CD4-positive, alpha-beta memory T cell (primary cell): ENCODE measurements around the gene ADAMTSL1. TPM values are rescaled to one million over a fixed set of nuclear protein-coding genes. Genes with fewer than 3 reads are reported as not detected.

Experiments
- CTCF ChIA-PET: fragments of 350-600 bp; sonication (Branson Sonifier 250); formaldehyde crosslinking; loops from one replicate; lab custom pipeline; 2021; ENCODE audit warnings: inconsistent platforms; ENCODE audit not compliant: partially characterized antibody; lab: Charles Lee
- POLR2A ChIA-PET: fragments of 350-600 bp; sonication (Branson Sonifier 250); formaldehyde crosslinking; loops from one replicate; lab custom pipeline; 2021; ENCODE audit not compliant: partially characterized antibody; lab: Charles Lee
- DNase-seq, 5 donors: peaks; one replicate each; pipeline versions ENCODE4 v3.0.0 to v3.0.0-alpha.2; 2020 to 2022; ENCODE audit warnings: mixed read lengths in 1 of 5
- H3K27ac ChIP-seq: one replicate; pipeline ENCODE4 v1.7.0; 2013; ENCODE audit warnings: low read depth, low read length
- H3K27me3 ChIP-seq: 2 replicates; pipeline ENCODE4 v1.7.0; 2013; ENCODE audit warnings: mild to moderate bottlenecking, low read length, moderate library complexity; ENCODE audit not compliant: insufficient read depth
- H3K36me3 ChIP-seq: 2 replicates; pipeline ENCODE4 v1.7.0; 2013; ENCODE audit warnings: mild to moderate bottlenecking, low read length, moderate library complexity; ENCODE audit not compliant: insufficient read depth
- H3K4me1 ChIP-seq: 2 replicates; pipeline ENCODE4 v1.7.0; 2013; ENCODE audit warnings: mild to moderate bottlenecking, low read length, moderate library complexity; ENCODE audit not compliant: insufficient read depth
- H3K4me3 ChIP-seq, 2 donors: one replicate each; pipeline ENCODE4 v1.7.0; 2013; ENCODE audit warnings: low read length in 2 of 2, mild to moderate bottlenecking in 1 of 2
- H3K9me3 ChIP-seq, 2 donors: one replicate each; pipeline ENCODE4 v1.7.0; 2013; ENCODE audit warnings: low read length in 2 of 2, control low read depth in 1 of 2; ENCODE audit not compliant: control insufficient read depth in 1 of 2
- H3K27ac Mint-ChIP-seq, 7 donors: one replicate each; pipeline ENCODE4 v1.8.0; 2020 to 2021; ENCODE audit warnings: mixed read lengths in 7 of 7, mild to moderate bottlenecking in 6 of 7, inconsistent platforms in 3 of 7, moderate library complexity in 3 of 7
- H3K27me3 Mint-ChIP-seq, 2 donors: one replicate each; pipeline ENCODE4 v1.8.0; 2020 to 2021; ENCODE audit warnings: mixed read lengths in 2 of 2
- H3K36me3 Mint-ChIP-seq, 2 donors: one replicate each; pipeline ENCODE4 v1.8.0; 2020 to 2021; ENCODE audit warnings: mixed read lengths in 2 of 2, inconsistent platforms in 1 of 2, mild to moderate bottlenecking in 1 of 2
- H3K4me1 Mint-ChIP-seq, 4 donors: one replicate each; pipeline ENCODE4 v1.8.0; 2020 to 2021; ENCODE audit warnings: mixed read lengths in 4 of 4, mild to moderate bottlenecking in 1 of 4
- H3K4me3 Mint-ChIP-seq, 8 donors: one replicate each; pipeline ENCODE4 v1.8.0; 2020 to 2021; ENCODE audit warnings: mixed read lengths in 8 of 8, mild to moderate bottlenecking in 7 of 8, moderate library complexity in 6 of 8, inconsistent platforms in 3 of 8
- H3K9me3 Mint-ChIP-seq, 8 donors: one replicate each; pipeline ENCODE4 v1.8.0; 2020 to 2021; ENCODE audit warnings: mixed read lengths in 8 of 8, mild to moderate bottlenecking in 5 of 8, inconsistent platforms in 3 of 8, moderate library complexity in 1 of 8
- intact Hi-C: fragments of 100-400 bp; cut with micrococcal nuclease; formaldehyde crosslinking; loops from one replicate; pipeline ENCODE4 v1.15.1; 2023
- polyA plus RNA-seq, 2 donors: library from polyadenylated mRNA; unstranded; fragments of 300-500 nt; fragmentation: Illumina TruSeq; gene quantifications; one replicate each; pipeline ENCODE4 v1.2.3, GENCODE V29; 2021
- total RNA-seq, 2 experiments: library from RNA; stranded (reverse); gene quantifications; one replicate each; pipeline ENCODE4 v1.2.3, GENCODE V29; 2021

The ADAMTSL1 gene
- total and polyA plus RNA-seq, 4 experiments from 2014 or later, result not detected

DNA sequence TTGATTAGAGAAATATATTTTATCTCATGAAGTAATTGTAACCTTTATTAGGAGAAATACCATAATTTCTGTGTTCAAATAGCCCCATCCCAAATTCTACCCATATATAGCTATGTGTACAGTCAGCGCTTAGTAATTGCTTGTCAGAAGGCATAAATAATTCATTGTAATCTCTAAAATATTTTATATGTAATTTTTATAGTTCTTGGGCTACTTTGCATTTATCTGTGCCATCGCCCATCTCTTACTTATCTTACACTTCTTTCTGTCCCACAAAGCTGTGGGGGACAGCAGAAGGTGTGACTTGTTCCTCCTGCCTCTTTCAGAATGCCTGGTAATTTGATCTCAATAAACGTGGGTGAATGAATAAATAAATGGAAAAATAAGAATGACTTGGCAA is 5.5 kb downstream of the ADAMTSL1 start:
- POLR2A ChIA-PET, result no interaction called here
- H3K27me3 ChIP-seq, result no peaks in the 10 kb centered on the region
- DNase-seq, result no peak
- Mint-ChIP-seq H3K4me1 (no peaks in the 10 kb centered on the region), H3K27me3 (peaks cover 0 to 8% of the 10 kb centered on the region in 2 donors), H3K9me3 (no peaks in the 10 kb centered on the region), H3K36me3 (no peaks in the 10 kb centered on the region), H3K4me3 (no peak overlapping the region), H3K27ac (no peak overlapping the region)
- no peak overlapping the region for H3K4me3 ChIP-seq
- H3K4me1 ChIP-seq, result no peaks in the 10 kb centered on the region
- intact Hi-C loops, result no loop called here
- CTCF ChIA-PET, result no interaction called here
- H3K9me3 ChIP-seq, result no peaks in the 10 kb centered on the region
- H3K27ac ChIP-seq, result no peak overlapping the region
- H3K36me3 ChIP-seq, result no peaks in the 10 kb centered on the region

DNA sequence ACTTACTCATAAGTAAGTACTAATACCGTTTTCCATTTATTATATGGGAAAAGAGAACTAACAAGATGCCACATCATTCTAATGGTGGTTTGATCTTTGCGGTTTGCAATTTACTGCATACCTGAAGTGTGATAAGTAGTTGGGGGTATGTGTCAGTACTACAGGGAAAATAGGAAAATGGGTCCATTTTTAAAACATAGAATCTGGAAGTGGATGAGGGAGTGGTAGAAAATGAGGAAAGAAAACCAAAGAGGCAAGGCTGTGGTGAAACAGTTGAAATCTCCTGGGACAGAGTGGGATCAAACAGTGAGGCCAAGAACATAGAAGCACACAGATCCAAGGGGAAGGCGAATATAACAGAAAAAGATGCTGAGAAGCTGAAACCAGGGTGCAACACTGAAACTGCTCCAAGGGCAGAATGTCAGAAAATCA is 6.7 kb downstream of the ADAMTSL1 start:
- no peak for DNase-seq
- CTCF ChIA-PET, result no interaction called here

DNA sequence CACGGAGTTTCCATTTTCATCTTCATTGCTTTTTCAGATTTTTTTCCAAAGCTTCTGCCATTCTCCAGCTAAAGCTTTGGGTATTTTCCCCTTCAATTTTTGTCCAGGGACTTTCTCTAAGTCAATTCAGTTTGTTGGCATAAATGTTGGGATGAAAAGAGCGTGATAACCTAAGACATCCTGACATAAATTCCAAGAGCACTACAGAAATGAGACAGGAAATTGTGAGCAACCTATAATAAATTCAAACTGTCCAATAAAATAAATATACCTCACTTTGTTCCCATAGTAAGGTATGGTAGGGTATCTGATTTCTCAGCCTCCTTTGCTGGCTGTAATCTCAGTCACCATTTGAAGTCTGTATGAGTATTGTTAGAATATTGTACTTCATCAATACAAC is 8.4 kb downstream of the ADAMTSL1 start:
- Histone ChIP-seq H3K4me1 (no peaks in the 10 kb centered on the region), H3K36me3 (no peaks in the 10 kb centered on the region), H3K9me3 (no peaks in the 10 kb centered on the region), H3K4me3 (no peak overlapping the region), H3K27me3 (no peaks in the 10 kb centered on the region), H3K27ac (no peak overlapping the region)
- no peak overlapping the region for H3K4me3 Mint-ChIP-seq
- peaks cover 0 to under 1% (median 0%) of the 10 kb centered on the region in 8 donors for H3K9me3 Mint-ChIP-seq
- H3K27me3 Mint-ChIP-seq, result peaks cover 0 to 3% of the 10 kb centered on the region in 2 donors
- ChIA-PET POLR2A (no interaction called here), CTCF (no interaction called here)
- intact Hi-C loops, result no loop called here
- no peak overlapping the region for H3K27ac Mint-ChIP-seq
- H3K36me3 Mint-ChIP-seq, result no peaks in the 10 kb centered on the region
- DNase-seq, result no peak
- H3K4me1 Mint-ChIP-seq, result no peaks in the 10 kb centered on the region

More for the DNA sequence above, 6.7 kb downstream of the ADAMTSL1 start:
- no peak overlapping the region for H3K27ac Mint-ChIP-seq
- Histone ChIP-seq H3K27me3 (no peaks in the 10 kb centered on the region), H3K4me3 (no peak overlapping the region), H3K9me3 (no peaks in the 10 kb centered on the region), H3K27ac (no peak overlapping the region), H3K36me3 (no peaks in the 10 kb centered on the region), H3K4me1 (no peaks in the 10 kb centered on the region)
- POLR2A ChIA-PET, result no interaction called here
- no peak overlapping the region for H3K4me3 Mint-ChIP-seq
- no peaks in the 10 kb centered on the region for H3K9me3 Mint-ChIP-seq
- no peaks in the 10 kb centered on the region for H3K4me1 Mint-ChIP-seq
- H3K36me3 Mint-ChIP-seq, result no peaks in the 10 kb centered on the region
- intact Hi-C loops, result no loop called here
- peaks cover 0 to 5% of the 10 kb centered on the region in 2 donors for H3K27me3 Mint-ChIP-seq

DNA sequence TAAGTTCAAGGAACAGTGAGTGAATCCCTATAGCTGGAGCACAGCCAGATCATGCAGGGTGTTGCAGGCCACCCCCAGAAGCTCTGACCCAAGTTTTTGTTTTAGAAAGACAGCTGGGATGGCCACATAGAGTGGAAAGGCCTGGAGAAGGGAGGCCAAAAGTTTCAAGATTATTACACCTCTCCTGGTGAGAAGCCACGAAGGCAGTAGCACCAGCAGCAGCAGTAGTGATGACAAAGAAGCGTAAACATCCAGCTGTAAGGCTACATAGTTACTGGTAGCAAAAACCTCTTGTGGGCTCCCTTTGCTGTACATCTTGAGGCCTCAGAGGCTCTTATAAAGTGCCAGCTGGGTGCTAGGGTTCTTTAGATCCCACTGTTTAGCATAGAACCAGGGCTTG is 11.8 kb downstream of the ADAMTSL1 start:
- H3K4me1 ChIP-seq, result no peaks in the 10 kb centered on the region
- no peaks in the 10 kb centered on the region for H3K36me3 Mint-ChIP-seq
- peaks cover 0 to 2% (median 0%) of the 10 kb centered on the region in 8 donors for H3K9me3 Mint-ChIP-seq
- DNase-seq, result no peak
- H3K4me1 Mint-ChIP-seq, result no peaks in the 10 kb centered on the region
- H3K9me3 ChIP-seq, result no peaks in the 10 kb centered on the region
- ChIA-PET POLR2A (no interaction called here), CTCF (no interaction called here)
- H3K27ac ChIP-seq, result no peak overlapping the region
- no peaks in the 10 kb centered on the region for H3K36me3 ChIP-seq
- no peak overlapping the region for H3K27ac Mint-ChIP-seq
- intact Hi-C loops, result no loop called here
- H3K27me3 ChIP-seq, result no peaks in the 10 kb centered on the region
- no peak overlapping the region for H3K4me3 ChIP-seq
- no peaks in the 10 kb centered on the region for H3K27me3 Mint-ChIP-seq
- no peak overlapping the region for H3K4me3 Mint-ChIP-seq

DNA sequence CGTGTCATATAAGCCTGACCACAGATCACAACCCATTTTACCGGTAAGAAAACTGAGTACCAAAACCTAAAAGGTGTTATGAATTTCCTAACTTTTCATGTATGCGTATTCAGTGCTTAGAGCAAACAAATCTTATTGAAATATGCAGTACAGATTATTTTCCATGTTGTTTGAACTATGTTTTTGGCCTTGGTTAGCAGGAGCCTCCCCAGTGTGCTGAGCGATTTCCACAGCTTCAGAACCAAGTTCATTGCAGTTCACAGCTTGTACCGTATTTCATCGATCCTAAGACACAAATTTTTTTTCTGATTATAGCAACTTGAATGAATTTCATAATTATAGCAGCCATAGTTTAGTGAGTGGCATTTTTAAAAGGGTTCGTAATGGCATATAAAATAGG is 13.7 kb downstream of the ADAMTSL1 start:
- ChIA-PET CTCF (no interaction called here), POLR2A (no interaction called here)
- peaks cover 0 to 2% (median 0%) of the 10 kb centered on the region in 8 donors for H3K9me3 Mint-ChIP-seq

DNA sequence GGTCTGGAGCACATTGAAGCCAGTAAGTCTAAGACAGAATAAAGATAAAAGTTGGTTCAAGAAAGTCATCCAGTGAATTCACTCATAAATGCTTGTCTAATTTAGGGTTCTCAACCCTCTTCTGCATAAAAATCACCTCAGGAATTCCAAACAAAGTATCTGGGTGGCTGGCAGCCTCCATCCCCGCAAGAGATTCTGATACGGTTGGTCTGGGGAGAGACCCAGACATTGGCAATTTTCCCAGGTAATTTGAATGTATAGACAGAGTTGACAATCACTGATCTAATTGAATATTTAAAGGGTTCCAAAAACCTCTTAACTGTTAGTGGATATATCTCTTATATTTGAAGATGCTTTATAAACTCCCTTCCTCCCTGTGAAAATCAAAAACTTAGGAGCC is 14.9 kb downstream of the ADAMTSL1 start:
- intact Hi-C loops, result no loop called here
- Histone ChIP-seq H3K36me3 (no peaks in the 10 kb centered on the region), H3K4me1 (no peaks in the 10 kb centered on the region), H3K27me3 (no peaks in the 10 kb centered on the region), H3K4me3 (no peak overlapping the region), H3K27ac (no peak overlapping the region), H3K9me3 (no peaks in the 10 kb centered on the region)
- Mint-ChIP-seq H3K36me3 (no peaks in the 10 kb centered on the region), H3K4me3 (no peak overlapping the region), H3K27me3 (no peaks in the 10 kb centered on the region), H3K9me3 (peaks cover 0 to 2% (median 0%) of the 10 kb centered on the region in 8 donors), H3K4me1 (no peaks in the 10 kb centered on the region), H3K27ac (no peak overlapping the region)
- no peak for DNase-seq
- ChIA-PET POLR2A (no interaction called here), CTCF (no interaction called here)

More for the DNA sequence above, 13.7 kb downstream of the ADAMTSL1 start:
- Mint-ChIP-seq H3K27me3 (no peaks in the 10 kb centered on the region), H3K4me3 (no peak overlapping the region), H3K36me3 (no peaks in the 10 kb centered on the region), H3K27ac (no peak overlapping the region), H3K4me1 (no peaks in the 10 kb centered on the region)
- Histone ChIP-seq H3K27me3 (no peaks in the 10 kb centered on the region), H3K36me3 (no peaks in the 10 kb centered on the region), H3K9me3 (no peaks in the 10 kb centered on the region), H3K27ac (no peak overlapping the region), H3K4me1 (no peaks in the 10 kb centered on the region), H3K4me3 (no peak overlapping the region)
- DNase-seq, result no peak
- intact Hi-C loops, result no loop called here

DNA sequence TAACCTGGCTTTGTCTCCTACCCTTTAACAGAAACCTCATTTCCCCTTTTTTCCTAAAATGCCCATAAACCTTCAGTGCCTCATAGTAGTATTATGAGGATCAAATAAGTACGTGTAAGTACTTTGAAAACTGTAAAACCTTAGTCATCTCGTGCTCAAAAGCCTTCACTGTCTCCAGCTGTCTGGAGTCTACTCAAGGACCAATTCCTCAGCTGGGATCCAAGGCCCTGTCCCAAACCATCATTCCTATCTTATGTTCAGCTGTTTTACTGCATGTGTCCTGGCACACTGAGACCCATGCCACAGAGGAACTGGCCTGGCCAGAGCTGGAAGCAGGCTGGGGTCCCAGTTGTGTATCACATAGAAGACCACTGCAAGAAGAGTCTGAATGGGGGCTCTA is 15.9 kb downstream of the ADAMTSL1 start:
- H3K4me3 ChIP-seq, result no peak overlapping the region
- Mint-ChIP-seq H3K27me3 (no peaks in the 10 kb centered on the region), H3K36me3 (no peaks in the 10 kb centered on the region), H3K27ac (no peak overlapping the region), H3K4me1 (no peaks in the 10 kb centered on the region), H3K9me3 (peaks cover 0 to 2% (median 0%) of the 10 kb centered on the region in 8 donors), H3K4me3 (no peak overlapping the region)
- DNase-seq, result no peak
- no peaks in the 10 kb centered on the region for H3K27me3 ChIP-seq
- H3K36me3 ChIP-seq, result no peaks in the 10 kb centered on the region
- ChIA-PET POLR2A (no interaction called here), CTCF (interaction anchor here (0.7 kb wide), 1 partner anchor 92 kb away, joined by 3 read pairs; no protein-coding TSS in a partner anchor)
- no peaks in the 10 kb centered on the region for H3K9me3 ChIP-seq
- intact Hi-C loops, result no loop called here
- H3K27ac ChIP-seq, result no peak overlapping the region
- no peaks in the 10 kb centered on the region for H3K4me1 ChIP-seq
